Daoy (cell line): ENCODE results near the gene MBD6. TPM values are rescaled to one million over a fixed set of nuclear protein-coding genes. Genes with fewer than 3 reads are reported as not detected.

Experiments used
- DNase-seq: peaks from one replicate; pipeline ENCODE4 v3.0.0-alpha.2; 2015; ENCODE audit warnings: low read depth
- total RNA-seq: library from RNA; depleted of rRNA; stranded (reverse); fragments of >200 nt; shearing (Covaris generic); gene quantifications from 2 replicates; pipeline ENCODE4 v1.2.3, GENCODE V29; 2014; rRNA removed

Gene MBD6
- total RNA-seq, 1 experiment from 2014 or later, result 0.91 TPM

DNA sequence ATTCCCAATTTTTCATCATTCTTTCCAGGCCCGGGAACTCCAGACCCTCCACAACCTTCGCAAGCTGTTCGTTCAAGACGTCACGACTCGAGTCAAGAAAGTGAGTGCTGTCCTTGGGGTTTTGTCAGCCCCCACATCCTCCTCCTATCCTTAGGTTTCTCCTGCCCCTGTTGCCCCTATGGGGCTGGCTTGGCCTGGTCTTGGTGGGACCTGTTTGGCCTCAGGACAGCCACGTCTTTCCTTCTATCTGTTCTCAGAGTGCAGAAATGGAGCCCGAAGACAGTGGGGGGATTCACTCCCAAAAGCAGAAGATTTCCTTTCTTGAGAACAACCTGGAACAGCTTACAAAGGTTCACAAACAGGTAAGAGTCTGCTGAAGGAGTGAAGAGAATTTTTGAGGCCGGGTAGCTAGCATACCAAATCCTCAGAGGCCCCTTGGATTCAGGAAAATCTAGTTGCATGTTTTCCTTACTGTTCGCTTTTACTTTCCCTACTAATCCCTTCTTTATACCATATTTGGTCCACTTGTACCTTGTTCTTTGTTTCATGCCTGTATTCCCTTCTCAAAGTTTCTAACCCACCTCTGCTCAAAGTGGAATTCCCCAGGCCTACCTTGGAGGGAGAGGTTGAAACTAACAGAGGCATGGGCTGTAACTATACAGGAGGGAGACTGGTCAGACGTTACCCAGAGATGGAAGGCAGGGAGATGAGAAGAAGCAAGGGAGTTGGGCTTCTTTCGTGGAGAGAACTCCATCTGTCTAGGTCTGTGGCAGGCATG, 55.5 kb downstream of the MBD6 start:
- DNase-seq, result no peak

- DNase-seq, result peak; percentile 25
These were observed 56.4 kb downstream of the MBD6 start for GRCh38 chr12:57579011-57579410.

Other genes with a start within 250 kb of the MBD6 start
- 8.9 and 11.3 TPM in 2 replicates for gene R3HDM2, start 91.8 kb upstream of the MBD6 start, total RNA-seq
- not detected in 2 replicates for gene INHBC, start 88.0 kb upstream of the MBD6 start, total RNA-seq
- gene INHBE, start 67.5 kb upstream of the MBD6 start, total RNA-seq, result 0.80 and 1.6 TPM in 2 replicates
- 0.57 and 2.1 TPM in 2 replicates for gene GLI1, start 63.0 kb upstream of the MBD6 start, total RNA-seq
- 0.51 TPM in 1 of 2 replicates, not detected in the other for gene ARHGAP9, start 43.0 kb upstream of the MBD6 start, total RNA-seq
- 120 and 177 TPM in 2 replicates for gene MARS1, start 34.8 kb upstream of the MBD6 start, total RNA-seq
- gene DDIT3, start 2.3 kb upstream of the MBD6 start, total RNA-seq, result 9.4 and 11.3 TPM in 2 replicates
- 108 and 118 TPM in 2 replicates for gene DCTN2, start 24.4 kb downstream of the MBD6 start, total RNA-seq
- gene KIF5A, start 27.2 kb downstream of the MBD6 start, total RNA-seq, result 0.69 and 1.0 TPM in 2 replicates
- 35.2 and 44.9 TPM in 2 replicates for gene PIP4K2C, start 68.4 kb downstream of the MBD6 start, total RNA-seq
- gene DTX3, start 82.0 kb downstream of the MBD6 start, total RNA-seq, result 12.3 and 12.7 TPM in 2 replicates
- gene ARHGEF25, start 88.6 kb downstream of the MBD6 start, total RNA-seq, result 0.95 and 5.6 TPM in 2 replicates
- 36.5 and 60.9 TPM in 2 replicates for gene B4GALNT1, start 110.4 kb downstream of the MBD6 start, total RNA-seq
- 262 and 383 TPM in 2 replicates for gene OS9, start 171.3 kb downstream of the MBD6 start, total RNA-seq
- gene AGAP2, start 215.9 kb downstream of the MBD6 start, total RNA-seq, result 0.03 and 0.29 TPM in 2 replicates
- gene TSPAN31, start 222.2 kb downstream of the MBD6 start, total RNA-seq, result 7.9 and 13.5 TPM in 2 replicates
- 317 and 359 TPM in 2 replicates for gene CDK4, start 229.5 kb downstream of the MBD6 start, total RNA-seq
- gene MARCHF9, start 232.3 kb downstream of the MBD6 start, total RNA-seq, result 5.5 and 6.5 TPM in 2 replicates
- gene CYP27B1, start 244.3 kb downstream of the MBD6 start, total RNA-seq, result 2.2 and 2.6 TPM in 2 replicates
- 21.0 and 37.5 TPM in 2 replicates for gene METTL1, start 249.3 kb downstream of the MBD6 start, total RNA-seq
- gene EEF1AKMT3, start 249.8 kb downstream of the MBD6 start, total RNA-seq, result 1.9 and 2.6 TPM in 2 replicates